CD8-positive, alpha-beta memory T cell (primary cell): Measurements from ENCODE around the gene TMEM259. TPM values are rescaled to one million over a fixed set of nuclear protein-coding genes. Genes with fewer than 3 reads are reported as not detected.

ENCODE experiments used
- CTCF ChIA-PET: fragments of 350-600 bp; sonication (Branson Sonifier 250); formaldehyde crosslinking; loops from one replicate; lab custom pipeline; 2021; ENCODE audit warnings: antibody characterized with exemption; lab: Charles Lee
- POLR2A ChIA-PET: fragments of 350-600 bp; sonication (Branson Sonifier 250); formaldehyde crosslinking; loops from one replicate; lab custom pipeline; 2021; ENCODE audit warnings: antibody characterized with exemption; lab: Charles Lee
- DNase-seq, 5 donors: peaks; one replicate each; pipeline versions ENCODE4 v3.0.0 to v3.0.0-alpha.2; 2020 to 2022; ENCODE audit warnings: mixed read lengths in 1 of 5
- H3K27ac ChIP-seq: one replicate; pipeline ENCODE4 v1.7.0; 2013; ENCODE audit warnings: low read depth, mild to moderate bottlenecking, low read length, moderate library complexity
- H3K27me3 ChIP-seq: 2 replicates; pipeline ENCODE4 v1.7.0; 2013; ENCODE audit warnings: low read length, mild to moderate bottlenecking; ENCODE audit not compliant: insufficient read depth, poor library complexity, severe bottlenecking
- H3K36me3 ChIP-seq: 2 replicates; pipeline ENCODE4 v1.7.0; 2013; ENCODE audit warnings: mild to moderate bottlenecking, low read length, moderate library complexity; ENCODE audit not compliant: insufficient read depth
- H3K4me1 ChIP-seq: 2 replicates; pipeline ENCODE4 v1.7.0; 2013; ENCODE audit warnings: mild to moderate bottlenecking, low read length, moderate library complexity; ENCODE audit not compliant: insufficient read depth
- H3K4me3 ChIP-seq: 2 replicates; pipeline ENCODE4 v1.7.0; 2013; ENCODE audit warnings: mild to moderate bottlenecking, low read length
- H3K9me3 ChIP-seq: 2 replicates; pipeline ENCODE4 v1.7.0; 2013; ENCODE audit warnings: mild to moderate bottlenecking, low read length
- H3K27ac Mint-ChIP-seq, 8 donors: one replicate each; pipeline ENCODE4 v1.8.0; 2020 to 2021; ENCODE audit warnings: mixed read lengths in 8 of 8, mild to moderate bottlenecking in 6 of 8, inconsistent platforms in 3 of 8, moderate library complexity in 3 of 8
- H3K27me3 Mint-ChIP-seq, 2 donors: one replicate each; pipeline ENCODE4 v1.8.0; 2020 to 2021; ENCODE audit warnings: mixed read lengths in 2 of 2, mild to moderate bottlenecking in 1 of 2, moderate library complexity in 1 of 2
- H3K36me3 Mint-ChIP-seq, 3 donors: one replicate each; pipeline ENCODE4 v1.8.0; 2020 to 2021; ENCODE audit warnings: mixed read lengths in 3 of 3, inconsistent platforms in 1 of 3, mild to moderate bottlenecking in 1 of 3
- H3K4me1 Mint-ChIP-seq, 3 donors: one replicate each; pipeline ENCODE4 v1.8.0; 2020 to 2021; ENCODE audit warnings: mixed read lengths in 3 of 3, inconsistent platforms in 1 of 3, mild to moderate bottlenecking in 1 of 3
- H3K4me3 Mint-ChIP-seq, 7 donors: one replicate each; pipeline ENCODE4 v1.8.0; 2020 to 2021; ENCODE audit warnings: mixed read lengths in 7 of 7, mild to moderate bottlenecking in 6 of 7, moderate library complexity in 4 of 7, inconsistent platforms in 2 of 7
- H3K9me3 Mint-ChIP-seq, 5 donors: one replicate each; pipeline ENCODE4 v1.8.0; 2020 to 2022; ENCODE audit warnings: mixed read lengths in 5 of 5, mild to moderate bottlenecking in 3 of 5, moderate library complexity in 2 of 5, inconsistent platforms in 1 of 5
- polyA plus RNA-seq: library from polyadenylated mRNA; unstranded; fragments of 300-500 nt; fragmentation: Illumina TruSeq; gene quantifications from one replicate; pipeline ENCODE4 v1.2.3, GENCODE V29; 2021
- total RNA-seq, 2 experiments: library from RNA; stranded (reverse); gene quantifications; one replicate each; pipeline ENCODE4 v1.2.3, GENCODE V29; 2021

Gene TMEM259
- total and polyA plus RNA-seq, 3 experiments from 2014 or later, result 84.6 to 157 (median 151) TPM

- H3K36me3 ChIP-seq, result no peaks in the 10 kb centered on the region
- no peak overlapping the region for H3K4me3 ChIP-seq
- Mint-ChIP-seq H3K27ac (no peak overlapping the region), H3K36me3 (peaks cover 0 to 48% (median 2%) of the 10 kb centered on the region in 3 donors), H3K4me1 (peaks cover 9 to 17% (median 10%) of the 10 kb centered on the region in 3 donors), H3K27me3 (peaks cover 0 to 1% of the 10 kb centered on the region in 2 donors), H3K4me3 (no peak overlapping the region), H3K9me3 (no peaks in the 10 kb centered on the region)
- CTCF ChIA-PET, result interaction anchor here (1.0 to 1.8 kb wide), 4 partner anchors 16 to 143 kb away, joined by 3 to 6 read pairs (median 4); no protein-coding TSS in a partner anchor
- no peak for DNase-seq
- no peaks in the 10 kb centered on the region for H3K9me3 ChIP-seq
- H3K27me3 ChIP-seq, result no peaks in the 10 kb centered on the region
- POLR2A ChIA-PET, result interaction anchor here (0.5 to 1.4 kb wide), 3 partner anchors 9 to 40 kb away, joined by 3 to 6 read pairs (median 3); partner anchors contain the start of gene ABCA7
- H3K4me1 ChIP-seq, result no peaks in the 10 kb centered on the region
- H3K27ac ChIP-seq, result no peak overlapping the region
These were observed 28.2 kb upstream of the TMEM259 start for GRCh38 chr19:1049106-1049505.

- Mint-ChIP-seq H3K4me1 (peaks cover 9 to 13% (median 9%) of the 10 kb centered on the region in 3 donors), H3K9me3 (no peaks in the 10 kb centered on the region), H3K4me3 (no peak overlapping the region), H3K27me3 (peaks cover 0 to 1% of the 10 kb centered on the region in 2 donors), H3K27ac (peak overlapping the region in 1 of 8 donors; percentile 15), H3K36me3 (peaks cover 0 to 42% (median 2%) of the 10 kb centered on the region in 3 donors)
- POLR2A ChIA-PET, result interaction anchor here (0.5 to 0.7 kb wide), 4 partner anchors 23 to 184 kb away, joined by 3 to 8 read pairs (median 6); no protein-coding TSS in a partner anchor
- Histone ChIP-seq H3K9me3 (no peaks in the 10 kb centered on the region), H3K4me1 (peaks cover 2% of the 10 kb centered on the region), H3K27me3 (no peaks in the 10 kb centered on the region), H3K36me3 (peaks cover 7% of the 10 kb centered on the region), H3K27ac (no peak overlapping the region), H3K4me3 (no peak overlapping the region)
- DNase-seq, result no peak
- CTCF ChIA-PET, result interaction anchor here (1.0 to 1.9 kb wide), 8 partner anchors 10 to 147 kb away, joined by 3 to 9 read pairs (median 4); partner anchors contain the start of gene WDR18
These were observed 26.8 kb upstream of the TMEM259 start for GRCh38 chr19:1047696-1048147.

- Histone ChIP-seq H3K4me3 (no peak overlapping the region), H3K36me3 (peaks cover 13% of the 10 kb centered on the region), H3K27me3 (no peaks in the 10 kb centered on the region), H3K9me3 (no peaks in the 10 kb centered on the region), H3K4me1 (peaks cover 7% of the 10 kb centered on the region), H3K27ac (no peak overlapping the region)
- peak overlapping the region in 3 of 7 donors; percentile 8 to 42 (median 35) for H3K4me3 Mint-ChIP-seq
- H3K27me3 Mint-ChIP-seq, result peaks cover 0 to 1% of the 10 kb centered on the region in 2 donors
- H3K36me3 Mint-ChIP-seq, result peaks cover 0 to 45% (median 2%) of the 10 kb centered on the region in 3 donors
- no peaks in the 10 kb centered on the region for H3K9me3 Mint-ChIP-seq
- ChIA-PET CTCF (interaction anchor here (1.0 to 1.9 kb wide), 5 partner anchors 10 to 63 kb away, joined by 3 to 9 read pairs (median 4); partner anchors contain the start of gene WDR18), POLR2A (interaction anchor here (0.5 kb wide), 1 partner anchor 24 kb away, joined by 4 read pairs; no protein-coding TSS in a partner anchor)
- DNase-seq, result peak in 1 of 5 donors; percentile 62
- peak overlapping the region in 4 of 8 donors; percentile 22 to 74 (median 42) for H3K27ac Mint-ChIP-seq
- peaks cover 7 to 16% (median 9%) of the 10 kb centered on the region in 3 donors for H3K4me1 Mint-ChIP-seq
These were observed 26.1 kb upstream of the TMEM259 start for GRCh38 chr19:1046836-1047695.

- CTCF ChIA-PET, result interaction anchor here (1.0 to 1.5 kb wide), 2 partner anchors 19 to 149 kb away, joined by 3 to 7 read pairs; no protein-coding TSS in a partner anchor
- peak overlapping the region in 2 of 8 donors; percentile 17 to 94 for H3K27ac Mint-ChIP-seq
- no peaks in the 10 kb centered on the region for H3K9me3 ChIP-seq
- no peak overlapping the region for H3K4me3 ChIP-seq
- H3K27me3 ChIP-seq, result no peaks in the 10 kb centered on the region
- no peaks in the 10 kb centered on the region for H3K9me3 Mint-ChIP-seq
- peaks cover 14% of the 10 kb centered on the region for H3K4me1 ChIP-seq
- H3K27me3 Mint-ChIP-seq, result peaks cover 0 to 1% of the 10 kb centered on the region in 2 donors
- no peak for DNase-seq
- H3K4me3 Mint-ChIP-seq, result no peak overlapping the region
- POLR2A ChIA-PET, result interaction anchor here (0.8 kb wide), 1 partner anchor 44 kb away, joined by 7 read pairs; no protein-coding TSS in a partner anchor
- peaks cover 0 to 42% (median 2%) of the 10 kb centered on the region in 3 donors for H3K36me3 Mint-ChIP-seq
- peaks cover 13% of the 10 kb centered on the region for H3K36me3 ChIP-seq
- no peak overlapping the region for H3K27ac ChIP-seq
- H3K4me1 Mint-ChIP-seq, result peaks cover 7 to 14% (median 8%) of the 10 kb centered on the region in 3 donors
These were observed 25.2 kb upstream of the TMEM259 start for GRCh38 chr19:1046117-1046626.

- H3K9me3 Mint-ChIP-seq, result no peaks in the 10 kb centered on the region
- DNase-seq, result peak in 4 of 5 donors; percentile 53 to 71 (median 68)
- H3K27ac Mint-ChIP-seq, result peak overlapping the region in 6 of 8 donors; percentile 51 to 94 (median 75)
- peak overlapping the region in 3 of 7 donors; percentile 41 to 81 (median 61) for H3K4me3 Mint-ChIP-seq
- POLR2A ChIA-PET, result no interaction called here
- no peak overlapping the region for H3K4me3 ChIP-seq
- H3K4me1 ChIP-seq, result peaks cover 17% of the 10 kb centered on the region
- H3K4me1 Mint-ChIP-seq, result peaks cover 13 to 23% (median 14%) of the 10 kb centered on the region in 3 donors
- no peaks in the 10 kb centered on the region for H3K9me3 ChIP-seq
- CTCF ChIA-PET, result interaction anchor here (1.0 to 1.5 kb wide), 3 partner anchors 19 to 150 kb away, joined by 3 to 7 read pairs (median 3); partner anchors contain the start of gene ARHGAP45
- peaks cover 13% of the 10 kb centered on the region for H3K36me3 ChIP-seq
- H3K27me3 ChIP-seq, result no peaks in the 10 kb centered on the region
- no peak overlapping the region for H3K27ac ChIP-seq
- H3K27me3 Mint-ChIP-seq, result peaks cover 0 to 1% of the 10 kb centered on the region in 2 donors
- peaks cover 0 to 46% (median 2%) of the 10 kb centered on the region in 3 donors for H3K36me3 Mint-ChIP-seq
These were observed 24.3 kb upstream of the TMEM259 start for GRCh38 chr19:1045247-1045603.

GRCh38 chr19:1042689-1043511 is 22.0 kb upstream of the TMEM259 start:
- H3K27ac Mint-ChIP-seq, result no peak overlapping the region
- ChIA-PET CTCF (interaction anchor here (1.0 to 1.7 kb wide), 3 partner anchors 22 to 201 kb away, joined by 6 to 7 read pairs (median 6); no protein-coding TSS in a partner anchor), POLR2A (interaction anchor here (0.5 to 6.7 kb wide), 5 partner anchors 15 to 226 kb away, joined by 3 to 134 read pairs (median 6); partner anchors contain the start of genes CIRBP and CNN2)
- H3K27me3 ChIP-seq, result no peaks in the 10 kb centered on the region
- H3K4me3 Mint-ChIP-seq, result peak overlapping the region in 6 of 7 donors; percentile 28 to 42 (median 34)
- peaks cover 13% of the 10 kb centered on the region for H3K36me3 ChIP-seq
- H3K4me3 ChIP-seq, result no peak overlapping the region
- H3K27ac ChIP-seq, result peak overlapping the region; percentile 31
- peaks cover 34 to 45% (median 35%) of the 10 kb centered on the region in 3 donors for H3K4me1 Mint-ChIP-seq
- H3K9me3 ChIP-seq, result no peaks in the 10 kb centered on the region
- H3K27me3 Mint-ChIP-seq, result peaks cover 0 to 1% of the 10 kb centered on the region in 2 donors
- peaks cover under 1 to 56% (median 2%) of the 10 kb centered on the region in 3 donors for H3K36me3 Mint-ChIP-seq
- no peaks in the 10 kb centered on the region for H3K9me3 Mint-ChIP-seq
- peaks cover 35% of the 10 kb centered on the region for H3K4me1 ChIP-seq
- DNase-seq, result no peak
